ENCODE results near the gene SYT12. TPM values are rescaled to one million over a fixed set of nuclear protein-coding genes. Genes with fewer than 3 reads are reported as not detected.

Gene SYT12
- total RNA-seq, 1 donor = 0.09 TPM

GRCh38 chr11:67045314-67045713 lies 22.4 kb downstream of the SYT12 start:
- TF ChIP-seq, protein P1, sequence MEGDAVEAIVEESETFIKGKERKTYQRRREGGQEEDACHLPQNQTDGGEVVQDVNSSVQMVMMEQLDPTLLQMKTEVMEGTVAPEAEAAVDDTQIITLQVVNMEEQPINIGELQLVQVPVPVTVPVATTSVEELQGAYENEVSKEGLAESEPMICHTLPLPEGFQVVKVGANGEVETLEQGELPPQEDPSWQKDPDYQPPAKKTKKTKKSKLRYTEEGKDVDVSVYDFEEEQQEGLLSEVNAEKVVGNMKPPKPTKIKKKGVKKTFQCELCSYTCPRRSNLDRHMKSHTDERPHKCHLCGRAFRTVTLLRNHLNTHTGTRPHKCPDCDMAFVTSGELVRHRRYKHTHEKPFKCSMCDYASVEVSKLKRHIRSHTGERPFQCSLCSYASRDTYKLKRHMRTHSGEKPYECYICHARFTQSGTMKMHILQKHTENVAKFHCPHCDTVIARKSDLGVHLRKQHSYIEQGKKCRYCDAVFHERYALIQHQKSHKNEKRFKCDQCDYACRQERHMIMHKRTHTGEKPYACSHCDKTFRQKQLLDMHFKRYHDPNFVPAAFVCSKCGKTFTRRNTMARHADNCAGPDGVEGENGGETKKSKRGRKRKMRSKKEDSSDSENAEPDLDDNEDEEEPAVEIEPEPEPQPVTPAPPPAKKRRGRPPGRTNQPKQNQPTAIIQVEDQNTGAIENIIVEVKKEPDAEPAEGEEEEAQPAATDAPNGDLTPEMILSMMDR (IDR thresholded peaks at IDR 0.05; ENCODE audit: insufficient read depth, low read length) = no peak
- no peak overlapping the region for H3K4me3 ChIP-seq (ENCODE audit: low read depth, low read length)
- DNase-seq (ENCODE audit: low read depth) = peak; percentile 80

DNA sequence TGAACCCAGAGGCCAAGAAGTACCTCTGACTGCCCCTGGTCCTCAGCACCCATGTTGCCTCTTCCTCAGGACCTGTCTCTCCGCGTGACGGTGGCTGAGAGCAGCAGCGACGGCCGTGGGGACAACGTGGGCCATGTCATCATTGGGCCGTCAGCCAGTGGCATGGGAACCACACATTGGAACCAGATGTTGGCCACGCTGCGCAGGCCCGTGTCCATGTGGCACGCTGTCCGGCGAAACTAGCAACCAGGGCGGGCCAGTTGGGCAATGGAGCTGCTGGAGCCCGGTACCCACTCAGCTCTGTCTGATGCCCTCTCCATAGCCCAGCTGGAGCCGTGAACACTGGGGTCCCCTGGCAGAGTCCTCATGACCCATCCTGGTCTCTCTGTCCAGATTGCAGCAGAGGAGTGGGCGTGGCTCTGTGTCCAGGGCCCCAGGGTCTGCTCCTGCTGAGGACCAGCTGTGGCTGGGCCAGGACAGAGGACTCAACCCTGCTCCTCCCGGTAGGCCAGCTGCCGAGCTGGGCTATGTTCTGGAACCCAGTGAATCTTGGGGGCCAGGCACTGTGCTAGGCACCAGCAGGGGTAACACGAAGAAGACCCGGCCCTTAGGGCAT lies 25.7 kb downstream of the SYT12 start:
- no peak for DNase-seq (ENCODE audit: low read depth)
- TF ChIP-seq, protein P1 (IDR thresholded peaks at IDR 0.05; ENCODE audit: insufficient read depth, low read length) = no peak
- H3K4me3 ChIP-seq (ENCODE audit: low read depth, low read length) = no peak overlapping the region

DNA sequence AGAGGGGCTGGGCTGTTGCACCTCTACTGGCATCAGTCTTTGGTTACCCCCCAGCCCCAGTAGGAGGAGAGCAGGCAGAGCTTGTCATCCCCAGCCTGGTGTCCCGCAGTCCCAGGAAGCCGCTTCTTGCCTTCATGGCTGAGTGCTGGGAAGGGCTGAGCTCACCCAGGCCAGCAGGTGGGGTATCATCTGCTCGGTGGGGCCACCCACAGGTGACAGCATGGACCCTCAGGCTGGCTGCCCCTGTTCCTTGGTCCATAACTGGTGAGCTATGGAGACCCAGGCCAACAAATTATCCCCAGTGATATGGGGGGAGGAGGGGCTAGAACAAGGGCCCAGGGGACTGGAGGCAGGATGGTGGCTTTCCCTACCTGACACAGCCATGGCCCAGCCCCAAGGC lies 27.2 kb downstream of the SYT12 start:
- TF ChIP-seq, protein P1 (IDR thresholded peaks at IDR 0.05; ENCODE audit: insufficient read depth, low read length) = no peak
- no peak for DNase-seq (ENCODE audit: low read depth)
- H3K4me3 ChIP-seq (ENCODE audit: low read depth, low read length) = no peak overlapping the region

DNA sequence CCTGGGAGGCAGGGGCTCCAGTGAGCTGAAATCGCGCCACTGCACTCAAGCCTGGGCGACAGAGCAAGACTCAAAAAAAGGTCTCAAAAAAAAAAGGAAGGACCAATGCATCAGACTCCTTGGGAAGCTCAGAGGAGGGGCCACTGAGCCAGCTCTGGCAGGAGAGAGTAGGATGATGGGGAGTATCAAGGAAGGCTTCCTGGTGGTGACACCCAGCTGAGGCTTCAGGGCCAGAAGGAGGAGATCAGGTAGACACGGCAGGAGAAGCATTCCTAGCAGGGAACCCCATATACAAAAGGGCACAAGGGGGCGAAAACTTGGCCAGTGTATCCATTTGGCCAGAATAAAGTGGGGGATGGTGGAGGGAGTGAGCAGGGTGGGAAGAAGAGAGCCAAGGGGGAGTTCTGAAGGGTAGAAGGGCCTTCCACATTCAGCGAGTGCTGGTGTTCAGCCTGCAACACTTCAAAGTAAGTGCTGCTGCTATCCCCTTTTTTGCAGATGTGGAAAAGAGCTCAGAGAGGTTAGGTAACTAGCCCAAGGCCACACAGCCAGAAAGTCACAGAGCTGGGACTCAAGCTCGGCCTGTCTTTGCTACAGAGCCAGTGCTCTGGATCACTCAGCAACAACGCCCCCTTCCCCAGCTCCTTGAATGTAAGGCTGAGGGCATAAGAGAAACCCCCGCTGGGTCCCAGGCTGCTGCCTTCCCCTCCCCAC lies 28.4 kb downstream of the SYT12 start:
- no peak overlapping the region for H3K4me3 ChIP-seq (ENCODE audit: low read depth, low read length)
- no peak for DNase-seq (ENCODE audit: low read depth)
- TF ChIP-seq, protein P1 (IDR thresholded peaks at IDR 0.05; ENCODE audit: insufficient read depth, low read length) = no peak

GRCh38 chr11:67051945-67052488 lies 29.1 kb downstream of the SYT12 start:
- DNase-seq (ENCODE audit: low read depth) = no peak
- TF ChIP-seq, protein P1 (IDR thresholded peaks at IDR 0.05; ENCODE audit: insufficient read depth, low read length) = no peak
- no peak overlapping the region for H3K4me3 ChIP-seq (ENCODE audit: low read depth, low read length)

- DNase-seq (ENCODE audit: low read depth) = no peak
- no peak overlapping the region for H3K4me3 ChIP-seq (ENCODE audit: low read depth, low read length)
- TF ChIP-seq, protein P1 (IDR thresholded peaks at IDR 0.05; ENCODE audit: insufficient read depth, low read length) = no peak
These were observed 30.0 kb downstream of the SYT12 start for GRCh38 chr11:67052891-67053290.
